ENCODE results near the gene EXOSC7.

GRCh38 chr3:45016916-45017315 lies 40.9 kb downstream of the EXOSC7 start:
- no peak for TF ChIP-seq POLR2AphosphoS5 (IDR thresholded peaks at IDR 0.05; ENCODE audit: borderline replicate concordance, low read depth, low read length)
- TF ChIP-seq FOXP2 (optimal IDR thresholded peaks at IDR 0.05; ENCODE audit: control extremely low read depth, extremely low read length, insufficient read depth) = no peak
- TF ChIP-seq EZH2 (IDR thresholded peaks at IDR 0.05) = no peak
